ENCODE data around the gene KCNG2. TPM values are rescaled to one million over a fixed set of nuclear protein-coding genes. Genes with fewer than 3 reads are reported as not detected.

Gene KCNG2
- total and polyA plus RNA-seq, 9 of the 15 experiments (the other 6 are each of a cell fraction or from before 2014, with no cell fraction given), result not detected

DNA sequence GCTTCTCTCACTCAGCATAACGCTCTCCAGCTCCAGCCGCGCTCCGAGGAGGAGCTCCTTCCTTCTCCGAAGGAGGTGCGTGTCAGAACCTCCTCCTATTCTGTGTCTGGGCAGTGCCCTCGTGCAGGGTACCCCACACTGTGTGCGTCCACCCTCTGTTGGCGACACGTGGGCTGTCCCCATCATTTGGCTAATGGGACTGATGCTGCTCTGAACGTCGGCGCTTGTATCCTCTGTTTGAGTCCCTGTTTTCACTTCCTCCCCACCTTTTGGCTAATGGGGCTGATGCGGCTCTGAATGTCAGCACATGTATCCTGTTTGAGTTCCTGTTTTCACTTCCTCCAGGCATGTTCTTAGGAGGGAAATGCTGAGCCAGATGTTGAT is 22.2 kb downstream of the KCNG2 start:
- Histone ChIP-seq H2AFZ (ENCODE audit: low read depth, low read length) (no peak overlapping the region), H3K9me3 (replicated peaks; ENCODE audit: control insufficient read depth, insufficient read depth, low read depth, low read length) (no peaks in the 10 kb centered on the region; the same call in 1 of the 2 replicates), H4K20me1 (replicated peaks; ENCODE audit: control insufficient read depth, insufficient read depth, low read length) (no peaks in the 10 kb centered on the region), H3K9ac (ENCODE audit: insufficient read depth in 1 of 2, low read depth in 2 of 2, low read length in 2 of 2) (no peak overlapping the region), H3K4me3 (no peak overlapping the region), H3K36me3 (ENCODE audit: control insufficient read depth, insufficient read depth, low read length) (no peaks in the 10 kb centered on the region), H3K9me1 (ENCODE audit: control insufficient read depth, insufficient read depth, low read length) (no peaks in the 10 kb centered on the region), H3K4me2 (ENCODE audit: insufficient read depth, low read length) (no peak overlapping the region), H3K27ac (ENCODE audit: extremely low read depth, low read depth, low read length) (no peak overlapping the region), H3K79me2 (ENCODE audit: control insufficient read depth, insufficient read depth, low read length) (no peaks in the 10 kb centered on the region), H3K27me3 (ENCODE audit: control insufficient read depth in 2 of 2, insufficient read depth in 2 of 2, low read length in 2 of 2) (peaks cover 8 to 61% of the 10 kb centered on the region in 2 experiments; a peak in 4 of 5 replicates), H3K4me1 (replicated peaks in 1 of 2; ENCODE audit: control insufficient read depth in 2 of 2, insufficient read depth in 2 of 2, low read length in 2 of 2) (no peaks in the 10 kb centered on the region; a peak in 1 of 5 replicates)
- BruUV-seq (replicated peaks), result no TSS peak
- CTCF ChIA-PET (ENCODE audit: low intra/inter-chr PET ratio), result no interaction called here
- POLR2A ChIA-PET, result no interaction called here
- intact Hi-C loops (cut with micrococcal nuclease) (no loop called here), in situ Hi-C loops (cut with MboI) (no loop called here)
- no peak for DNase-seq (ENCODE audit: extremely low read depth in 1 of 4, low spot score in 3 of 4)
- 4% methylated on average over 12 of the region's 14 CpGs for WGBS (ENCODE audit: insufficient coverage, low coverage, missing lambda C conversion rate)
- FAIRE-seq, result no peak
- no peak for ATAC-seq
- TF ChIP-seq SPI1 (IDR thresholded peaks at IDR 0.05; ENCODE audit: borderline replicate concordance, low read depth, low read length), result peak; percentile 57; the same call in 1 of the 2 replicates
- TF ChIP-seq PHB2 (IDR thresholded peaks at IDR 0.05; ENCODE audit: low read depth), result no peak

GRCh38 chr18:79823120-79823519 is 25.4 kb downstream of the KCNG2 start:
- intact Hi-C loops (cut with micrococcal nuclease), result no loop called here
- WGBS (ENCODE audit: insufficient coverage, low coverage, missing lambda C conversion rate), result 2% methylated on average over 11 of the region's 12 CpGs
- H3K27me3 ChIP-seq (ENCODE audit: control insufficient read depth in 2 of 2, insufficient read depth in 2 of 2, low read length in 2 of 2), result peaks cover 6 to 47% of the 10 kb centered on the region in 2 experiments; a peak in 3 of 5 replicates
- TF ChIP-seq ETV6 (IDR thresholded peaks at IDR 0.05; ENCODE audit: borderline replicate concordance in 1 of 2, low read depth in 2 of 2, low read length in 1 of 2) (no peak), ETV6 (CRISPR knock-in tag; IDR thresholded peaks at IDR 0.05; ENCODE audit: borderline replicate concordance) (no peak), XRCC3 (IDR thresholded peaks at IDR 0.05) (no peak), SMAD1 (IDR thresholded peaks at IDR 0.05; ENCODE audit: low read depth, low read length, partially characterized antibody) (no peak), GATAD2A (IDR thresholded peaks at IDR 0.05) (no peak), ZNF699 (CRISPR knock-in tag; IDR thresholded peaks at IDR 0.05; ENCODE audit: insufficient replicate concordance) (no peak), DMBX1 (CRISPR knock-in tag; IDR thresholded peaks at IDR 0.05; ENCODE audit: borderline replicate concordance) (no peak), HDAC8 (tag; IDR thresholded peaks at IDR 0.05) (no peak), MLX (CRISPR knock-in tag; conservative IDR thresholded peaks at IDR 0.05) (no peak), ZNF354B (CRISPR knock-in tag; IDR thresholded peaks at IDR 0.05) (no peak)
- TF ChIP-seq, protein P1, sequence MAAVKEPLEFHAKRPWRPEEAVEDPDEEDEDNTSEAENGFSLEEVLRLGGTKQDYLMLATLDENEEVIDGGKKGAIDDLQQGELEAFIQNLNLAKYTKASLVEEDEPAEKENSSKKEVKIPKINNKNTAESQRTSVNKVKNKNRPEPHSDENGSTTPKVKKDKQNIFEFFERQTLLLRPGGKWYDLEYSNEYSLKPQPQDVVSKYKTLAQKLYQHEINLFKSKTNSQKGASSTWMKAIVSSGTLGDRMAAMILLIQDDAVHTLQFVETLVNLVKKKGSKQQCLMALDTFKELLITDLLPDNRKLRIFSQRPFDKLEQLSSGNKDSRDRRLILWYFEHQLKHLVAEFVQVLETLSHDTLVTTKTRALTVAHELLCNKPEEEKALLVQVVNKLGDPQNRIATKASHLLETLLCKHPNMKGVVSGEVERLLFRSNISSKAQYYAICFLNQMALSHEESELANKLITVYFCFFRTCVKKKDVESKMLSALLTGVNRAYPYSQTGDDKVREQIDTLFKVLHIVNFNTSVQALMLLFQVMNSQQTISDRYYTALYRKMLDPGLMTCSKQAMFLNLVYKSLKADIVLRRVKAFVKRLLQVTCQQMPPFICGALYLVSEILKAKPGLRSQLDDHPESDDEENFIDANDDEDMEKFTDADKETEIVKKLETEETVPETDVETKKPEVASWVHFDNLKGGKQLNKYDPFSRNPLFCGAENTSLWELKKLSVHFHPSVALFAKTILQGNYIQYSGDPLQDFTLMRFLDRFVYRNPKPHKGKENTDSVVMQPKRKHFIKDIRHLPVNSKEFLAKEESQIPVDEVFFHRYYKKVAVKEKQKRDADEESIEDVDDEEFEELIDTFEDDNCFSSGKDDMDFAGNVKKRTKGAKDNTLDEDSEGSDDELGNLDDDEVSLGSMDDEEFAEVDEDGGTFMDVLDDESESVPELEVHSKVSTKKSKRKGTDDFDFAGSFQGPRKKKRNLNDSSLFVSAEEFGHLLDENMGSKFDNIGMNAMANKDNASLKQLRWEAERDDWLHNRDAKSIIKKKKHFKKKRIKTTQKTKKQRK (IDR thresholded peaks at IDR 0.05; ENCODE audit: borderline replicate concordance, low read depth, low read length), result no peak

More at GRCh38 chr18:79823120-79823519, 25.4 kb downstream of the KCNG2 start:
- ATAC-seq, result no peak
- no peak overlapping the region for H2AFZ ChIP-seq (ENCODE audit: low read depth, low read length)
- no peaks in the 10 kb centered on the region for H3K36me3 ChIP-seq (ENCODE audit: control insufficient read depth, insufficient read depth, low read length)
- no peak for FAIRE-seq
- ChIA-PET CTCF (ENCODE audit: low intra/inter-chr PET ratio) (no interaction called here), POLR2A (interaction anchor here (0.7 kb wide), 1 partner anchor 271 kb away, joined by 4 read pairs; no protein-coding TSS in a partner anchor)
- no peak overlapping the region for H3K27ac ChIP-seq (ENCODE audit: extremely low read depth, low read depth, low read length)
- peaks cover 0 to 5% of the 10 kb centered on the region in 2 experiments; a peak in 1 of 5 replicates for H3K4me1 ChIP-seq (replicated peaks in 1 of 2; ENCODE audit: control insufficient read depth in 2 of 2, insufficient read depth in 2 of 2, low read length in 2 of 2)
- no TSS peak for BruUV-seq (replicated peaks)
- no peak for DNase-seq (ENCODE audit: extremely low read depth in 1 of 4, low spot score in 3 of 4)
- in situ Hi-C loops (cut with MboI), result no loop called here
- H3K9me3 ChIP-seq (replicated peaks; ENCODE audit: control insufficient read depth, insufficient read depth, low read depth, low read length), result no peaks in the 10 kb centered on the region
- no peak overlapping the region for H3K9ac ChIP-seq (ENCODE audit: insufficient read depth in 1 of 2, low read depth in 2 of 2, low read length in 2 of 2)
- no peak overlapping the region for H3K4me2 ChIP-seq (ENCODE audit: insufficient read depth, low read length)
- H3K4me3 ChIP-seq, result no peak overlapping the region
- no peaks in the 10 kb centered on the region for H4K20me1 ChIP-seq (replicated peaks; ENCODE audit: control insufficient read depth, insufficient read depth, low read length)
- H3K9me1 ChIP-seq (ENCODE audit: control insufficient read depth, insufficient read depth, low read length), result no peaks in the 10 kb centered on the region
- H3K79me2 ChIP-seq (ENCODE audit: control insufficient read depth, insufficient read depth, low read length), result no peaks in the 10 kb centered on the region

Measured in K562 (cell line).